GM21360 (cell line): ENCODE results near the gene KCNIP1.

Experiments used
- ATAC-seq: cut with Tn5 transposase; IDR thresholded peaks from one replicate; pipeline ENCODE4 v1.9.1; 2021; ENCODE audit warnings: mild to moderate bottlenecking, moderate library complexity; ENCODE audit not compliant: unreplicated experiment

Gene KCNIP1

GRCh38 chr5:170626507-170627150, 122.8 kb downstream of the KCNIP1 start:
- ATAC-seq: no peak

GRCh38 chr5:170627271-170627670, 123.5 kb downstream of the KCNIP1 start:
- ATAC-seq: no peak

- ATAC-seq: no peak
Observed at GRCh38 chr5:170628028-170628427, 124.2 kb downstream of the KCNIP1 start.

- no peak for ATAC-seq
Observed at GRCh38 chr5:170628691-170629565, 125.1 kb downstream of the KCNIP1 start.

- ATAC-seq: no peak
Observed at GRCh38 chr5:170629566-170630175, 125.9 kb downstream of the KCNIP1 start.

- no peak for ATAC-seq
Observed at GRCh38 chr5:170630226-170630625, 126.4 kb downstream of the KCNIP1 start.

- no peak for ATAC-seq
Observed at GRCh38 chr5:170630711-170631141, 126.9 kb downstream of the KCNIP1 start.

- ATAC-seq: no peak
Observed at GRCh38 chr5:170631466-170632195, 127.8 kb downstream of the KCNIP1 start.

GRCh38 chr5:170632266-170632984, 128.6 kb downstream of the KCNIP1 start:
- ATAC-seq: no peak

- peak; percentile 48 for ATAC-seq
Observed at GRCh38 chr5:170632985-170633234, 129.1 kb downstream of the KCNIP1 start.

GRCh38 chr5:170633235-170634081, 129.6 kb downstream of the KCNIP1 start:
- ATAC-seq: no peak

GRCh38 chr5:170634256-170634990, 130.6 kb downstream of the KCNIP1 start:
- ATAC-seq: no peak

GRCh38 chr5:170635706-170636105, 131.9 kb downstream of the KCNIP1 start:
- ATAC-seq: no peak

- no peak for ATAC-seq
Observed at GRCh38 chr5:170636206-170636605, 132.4 kb downstream of the KCNIP1 start.

GRCh38 chr5:170636801-170637477, 133.1 kb downstream of the KCNIP1 start:
- ATAC-seq: no peak

GRCh38 chr5:170638051-170638450, 134.2 kb downstream of the KCNIP1 start:
- ATAC-seq: no peak

GRCh38 chr5:170638454-170639220, 134.8 kb downstream of the KCNIP1 start:
- peak; percentile 71 for ATAC-seq
